Uterus (tissue), 2 donors: ENCODE results near the gene SYCP2.

Source experiments
- CTCF ChIP-seq, 4 experiments: fragments of 200-600 bp in 2 of 4; fragments of 450-650 bp in 2 of 4; sonication (generic) in 2 of 4; IDR thresholded peaks; one replicate each; pipeline ENCODE4 v1.5.1; 2016 to 2019; ENCODE audit warnings: antibody characterized with exemption in 4 of 4, mild to moderate bottlenecking in 2 of 4, moderate library complexity in 1 of 4
- POLR2A ChIP-seq, 2 donors: fragments of 450-650 bp; IDR thresholded peaks; one replicate each; pipeline ENCODE4 v1.6.1; 2016; ENCODE audit warnings: antibody characterized with exemption in 2 of 2, mild to moderate bottlenecking in 1 of 2, moderate library complexity in 1 of 2

DNA sequence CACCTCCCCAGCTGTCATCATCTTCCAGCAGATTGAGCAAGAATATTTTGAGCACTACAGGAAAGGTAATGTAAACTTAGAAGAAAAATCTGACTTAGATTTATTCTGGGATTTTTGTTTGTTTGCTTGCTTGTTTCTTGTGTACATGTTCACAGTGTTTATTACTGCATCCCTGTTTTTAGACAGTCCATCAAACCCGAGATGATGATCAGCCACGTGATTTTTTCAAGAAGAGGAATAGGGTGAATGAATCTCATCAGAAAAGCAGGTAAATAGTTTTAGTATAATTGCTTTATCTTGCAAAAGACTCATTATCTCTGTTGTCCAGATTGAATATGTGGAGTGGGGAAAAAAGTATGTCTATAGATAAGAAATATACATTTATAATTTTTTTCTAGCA is 8.8 kb upstream of the SYCP2 start:
- TF ChIP-seq CTCF (IDR thresholded peaks at IDR 0.05) (no peak), POLR2A (IDR thresholded peaks at IDR 0.05) (no peak)
